ENCODE results near the gene PAX1.

Gene PAX1

GRCh38 chr20:21739682-21740081, 34.2 kb downstream of the PAX1 start:
- no peak for DNase-seq (ENCODE audit: low read depth)

- no peak for DNase-seq (ENCODE audit: low read depth)
Measured at GRCh38 chr20:21741266-21741665, 35.8 kb downstream of the PAX1 start.

DNA sequence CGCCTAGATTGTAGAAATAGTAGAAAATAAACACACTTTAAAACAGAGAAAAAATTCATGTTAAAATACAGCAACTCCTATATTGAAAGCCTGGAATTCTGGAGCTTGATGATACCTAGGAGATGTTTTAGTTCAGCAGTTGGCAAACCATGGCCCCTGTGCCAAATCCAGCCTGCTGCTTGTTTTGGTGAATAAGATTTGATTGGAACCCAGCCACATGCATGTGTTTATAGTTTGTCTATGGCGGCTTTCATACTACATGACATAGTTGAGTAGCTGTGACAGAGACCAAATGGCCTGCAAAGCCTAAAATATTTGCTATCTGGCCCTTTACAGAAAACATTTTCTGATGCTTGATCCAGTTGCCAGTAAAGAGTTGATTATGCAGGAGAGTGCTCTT, 57.2 kb downstream of the PAX1 start:
- DNase-seq (ENCODE audit: low read depth) = no peak

DNA sequence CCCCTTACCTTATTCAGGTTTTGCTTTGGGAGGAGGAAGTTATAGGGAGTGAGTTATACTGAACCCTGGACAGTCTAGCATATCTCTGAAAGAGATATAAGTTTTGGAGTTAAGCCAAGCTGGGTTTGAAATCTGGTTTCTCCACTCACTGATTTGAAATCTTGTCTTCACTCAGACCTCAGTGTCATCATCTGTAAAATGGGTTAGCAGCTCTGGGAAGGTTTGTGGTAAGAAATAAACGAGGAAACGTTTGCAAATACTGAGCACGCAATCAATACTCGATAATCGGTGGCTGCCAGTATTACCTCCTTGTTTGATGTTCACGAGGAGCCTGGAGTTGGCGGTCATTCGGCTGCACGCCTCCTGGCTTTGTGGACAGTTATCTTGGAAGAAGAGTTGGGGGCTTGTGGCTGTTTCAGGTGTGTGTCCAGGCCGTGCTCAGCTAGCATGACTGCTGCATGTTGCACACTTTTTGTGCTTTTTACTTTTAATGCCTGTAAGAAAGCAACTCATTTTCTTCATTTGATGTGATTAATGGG, 61.8 kb downstream of the PAX1 start:
- DNase-seq (ENCODE audit: low read depth) = no peak

DNA sequence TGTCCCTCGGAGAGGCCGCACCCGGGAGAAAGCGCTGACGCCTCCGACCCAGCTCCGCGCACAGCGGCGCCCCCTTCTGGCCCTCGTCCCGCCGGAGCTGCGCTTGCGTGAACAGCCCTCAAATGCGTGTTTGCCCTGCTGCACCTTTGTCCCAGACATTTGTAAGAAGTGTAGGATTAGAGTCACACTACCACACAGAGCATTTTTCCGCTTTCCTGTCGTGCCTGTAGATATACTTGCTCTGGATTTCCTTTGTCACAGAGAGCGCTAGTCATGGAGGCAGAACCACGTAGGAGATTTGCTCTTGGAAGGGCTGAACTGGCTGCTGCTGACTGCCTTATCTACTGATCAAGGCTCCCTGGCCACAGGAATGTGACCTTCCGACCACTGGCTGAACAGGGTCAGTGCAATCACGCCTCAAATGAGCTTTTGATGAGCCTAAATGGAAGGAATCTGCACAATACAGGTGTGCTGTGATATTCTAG, 62.3 kb downstream of the PAX1 start:
- no peak for DNase-seq (ENCODE audit: low read depth)

Measured in stromal cell of bone marrow (primary cell).